Bronchial epithelial cell (primary cell): ENCODE data around the gene SEMA4B. TPM values are rescaled to one million over a fixed set of nuclear protein-coding genes. Genes with fewer than 3 reads are reported as not detected.

Experiments
- DNase-seq: peaks from one replicate; pipeline ENCODE4 v3.0.0-alpha.2; 2010; ENCODE audit warnings: low read depth
- FAIRE-seq: peaks from 2 replicates; lab custom pipeline; 2011; peaks lifted over from hg19 to GRCh38; lab: Jason Lieb, UNC
- H3K27me3 ChIP-seq: 2 replicates; pipeline ENCODE4 v1.5.1; 2011; ENCODE audit warnings: low read length; ENCODE audit not compliant: control insufficient read depth, insufficient read depth
- H3K36me3 ChIP-seq: 2 replicates; pipeline ENCODE4 v1.5.1; 2011; ENCODE audit warnings: low read length; ENCODE audit not compliant: control insufficient read depth, insufficient read depth
- H3K4me3 ChIP-seq: 2 replicates; pipeline ENCODE4 v1.5.1; 2011; ENCODE audit warnings: mild to moderate bottlenecking, low read depth, low read length, control low read depth
- CTCF ChIP-seq: IDR thresholded peaks from 2 replicates; pipeline ENCODE4 v1.5.1; 2011; ENCODE audit warnings: mild to moderate bottlenecking, moderate library complexity, low read length, control low read depth, inconsistent platforms; ENCODE audit not compliant: insufficient read depth, severe bottlenecking
- total RNA-seq: library from RNA; depleted of rRNA; stranded (reverse); fragments of >200 nt; gene quantifications from 2 replicates; pipeline ENCODE4 v1.2.1, GENCODE V29; 2014

The SEMA4B gene
- total RNA-seq, 1 donor from 2014 or later = 90.6 TPM

GRCh38 chr15:90232196-90232595 lies 31.1 kb downstream of the SEMA4B start:
- Histone ChIP-seq H3K4me3 (no peak overlapping the region), H3K36me3 (peaks cover 17% of the 10 kb centered on the region), H3K27me3 (no peaks in the 10 kb centered on the region)
- no peak for FAIRE-seq
- peak; percentile 55 for DNase-seq
- TF ChIP-seq CTCF = no peak

- no peaks in the 10 kb centered on the region for H3K27me3 ChIP-seq
- FAIRE-seq = no peak
- peak overlapping the region; percentile 72 for H3K4me3 ChIP-seq
- TF ChIP-seq CTCF = peak; percentile 51
- peaks cover 10% of the 10 kb centered on the region for H3K36me3 ChIP-seq
- no peak for DNase-seq
These were observed 31.8 kb downstream of the SEMA4B start for GRCh38 chr15:90232941-90233386.

GRCh38 chr15:90233387-90234095 lies 32.4 kb downstream of the SEMA4B start, which contains the start of gene CIB1:
TSS of gene CIB1 (minus strand) at chr15:90233941. CDS start at chr15:90233885, 56 bp downstream.
- FAIRE-seq = no peak
- DNase-seq = peak; percentile 87
- no peak for TF ChIP-seq CTCF
- H3K4me3 ChIP-seq = peak within 1 kb of the TSS; percentile 72
- H3K36me3 ChIP-seq = peaks cover 10% of the 10 kb centered on the region
- no peaks in the 10 kb centered on the region for H3K27me3 ChIP-seq

GRCh38 chr15:90234096-90234988 lies 33.2 kb downstream of the SEMA4B start, which contains the start of gene GDPGP1:
TSS of gene GDPGP1 (plus strand) at chr15:90234209. CDS start at chr15:90240909, 6,700 bp downstream.
- no peak for DNase-seq
- no peak for FAIRE-seq
- no peak for TF ChIP-seq CTCF
- H3K27me3 ChIP-seq = no peaks in the 10 kb centered on the region
- peaks cover 7% of the 10 kb centered on the region for H3K36me3 ChIP-seq
- H3K4me3 ChIP-seq = peak within 1 kb of the TSS; percentile 72

GRCh38 chr15:90239371-90239770 lies 38.2 kb downstream of the SEMA4B start:
- FAIRE-seq (no peak), DNase-seq (no peak)
- no peak for TF ChIP-seq CTCF
- Histone ChIP-seq H3K27me3 (no peaks in the 10 kb centered on the region), H3K4me3 (no peak overlapping the region), H3K36me3 (peaks cover 5% of the 10 kb centered on the region)
